HG03066 (cell line): ENCODE measurements around the gene CCT8L2.
"Not testable (repeated sequence)": the region's sequence is repeated elsewhere in the genome, so short reads cannot be mapped to it uniquely, and the experiment has no call there.

Experiments
- ATAC-seq: cut with Tn5 transposase; IDR thresholded peaks from one replicate; pipeline ENCODE4 v1.9.1; 2021; ENCODE audit warnings: low read depth; ENCODE audit not compliant: unreplicated experiment

CCT8L2 gene

GRCh38 chr22:16599648-16600047 lies 7.0 kb upstream of the CCT8L2 start:
- not testable (repeated sequence) for ATAC-seq

- not testable (repeated sequence) for ATAC-seq
Measured at GRCh38 chr22:16595251-16595650, 2.6 kb upstream of the CCT8L2 start.

- ATAC-seq, result no peak
Measured at GRCh38 chr22:16594026-16594425, 1.4 kb upstream of the CCT8L2 start.

- not testable (repeated sequence) for ATAC-seq
Measured at GRCh38 chr22:16592231-16592630, 379 bp downstream of the CCT8L2 start.

- not testable (repeated sequence) for ATAC-seq
Measured at GRCh38 chr22:16591136-16591535, 1.5 kb downstream of the CCT8L2 start.

GRCh38 chr22:16586991-16587390 lies 5.6 kb downstream of the CCT8L2 start:
- no peak for ATAC-seq

- no peak for ATAC-seq
Measured at GRCh38 chr22:16586170-16586569, 6.4 kb downstream of the CCT8L2 start.

GRCh38 chr22:16580872-16581271 lies 11.7 kb downstream of the CCT8L2 start:
- not testable (repeated sequence) for ATAC-seq

GRCh38 chr22:16569240-16569834 lies 23.3 kb downstream of the CCT8L2 start:
- not testable (repeated sequence) for ATAC-seq

GRCh38 chr22:16568425-16568758 lies 24.2 kb downstream of the CCT8L2 start:
- no peak for ATAC-seq

GRCh38 chr22:16567617-16568424 lies 24.8 kb downstream of the CCT8L2 start:
- not testable (repeated sequence) for ATAC-seq

GRCh38 chr22:16566421-16567151 lies 26.0 kb downstream of the CCT8L2 start:
- not testable (repeated sequence) for ATAC-seq

GRCh38 chr22:16565585-16566420 lies 26.8 kb downstream of the CCT8L2 start:
- ATAC-seq, result not testable (repeated sequence)

GRCh38 chr22:16564837-16565584 lies 27.6 kb downstream of the CCT8L2 start:
- ATAC-seq, result not testable (repeated sequence)

- ATAC-seq, result no peak
Measured at GRCh38 chr22:16563555-16564520, 28.8 kb downstream of the CCT8L2 start.

GRCh38 chr22:16562711-16563554 lies 29.7 kb downstream of the CCT8L2 start:
- ATAC-seq, result no peak

- ATAC-seq, result not testable (repeated sequence)
Measured at GRCh38 chr22:16561093-16561658, 31.4 kb downstream of the CCT8L2 start.
